AG10803 (cell line): ENCODE data around the gene RAI1.

Experiments used
- DNase-seq: peaks from one replicate; pipeline ENCODE4 v3.0.0; 2010; ENCODE audit warnings: low read depth
- H3K4me3 ChIP-seq: 2 replicates; pipeline ENCODE4 v1.5.1; 2011; ENCODE audit warnings: mild to moderate bottlenecking, low read length, control low read depth
- TF ChIP-seq, protein P1 (sequence below): conservative IDR thresholded peaks from 2 replicates; pipeline ENCODE4 v1.5.1; 2011; ENCODE audit warnings: mild to moderate bottlenecking, low read length, control low read depth, inconsistent platforms

The RAI1 gene

GRCh38 chr17:17844500-17844899 is 163.2 kb downstream of the RAI1 start:
- DNase-seq = no peak
- no peak overlapping the region for H3K4me3 ChIP-seq
- TF ChIP-seq, protein P1, sequence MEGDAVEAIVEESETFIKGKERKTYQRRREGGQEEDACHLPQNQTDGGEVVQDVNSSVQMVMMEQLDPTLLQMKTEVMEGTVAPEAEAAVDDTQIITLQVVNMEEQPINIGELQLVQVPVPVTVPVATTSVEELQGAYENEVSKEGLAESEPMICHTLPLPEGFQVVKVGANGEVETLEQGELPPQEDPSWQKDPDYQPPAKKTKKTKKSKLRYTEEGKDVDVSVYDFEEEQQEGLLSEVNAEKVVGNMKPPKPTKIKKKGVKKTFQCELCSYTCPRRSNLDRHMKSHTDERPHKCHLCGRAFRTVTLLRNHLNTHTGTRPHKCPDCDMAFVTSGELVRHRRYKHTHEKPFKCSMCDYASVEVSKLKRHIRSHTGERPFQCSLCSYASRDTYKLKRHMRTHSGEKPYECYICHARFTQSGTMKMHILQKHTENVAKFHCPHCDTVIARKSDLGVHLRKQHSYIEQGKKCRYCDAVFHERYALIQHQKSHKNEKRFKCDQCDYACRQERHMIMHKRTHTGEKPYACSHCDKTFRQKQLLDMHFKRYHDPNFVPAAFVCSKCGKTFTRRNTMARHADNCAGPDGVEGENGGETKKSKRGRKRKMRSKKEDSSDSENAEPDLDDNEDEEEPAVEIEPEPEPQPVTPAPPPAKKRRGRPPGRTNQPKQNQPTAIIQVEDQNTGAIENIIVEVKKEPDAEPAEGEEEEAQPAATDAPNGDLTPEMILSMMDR = no peak

GRCh38 chr17:17845046-17845775 is 164.0 kb downstream of the RAI1 start:
- DNase-seq = no peak
- TF ChIP-seq, protein P1 = no peak
- H3K4me3 ChIP-seq = no peak overlapping the region

- TF ChIP-seq, protein P1 = no peak
- no peak for DNase-seq
- H3K4me3 ChIP-seq = no peak overlapping the region
Measured at GRCh38 chr17:17846003-17846402, 164.7 kb downstream of the RAI1 start.

GRCh38 chr17:17846645-17847044 is 165.4 kb downstream of the RAI1 start:
- TF ChIP-seq, protein P1 = no peak
- DNase-seq = no peak
- no peak overlapping the region for H3K4me3 ChIP-seq

- TF ChIP-seq, protein P1 = no peak
- H3K4me3 ChIP-seq = no peak overlapping the region
- no peak for DNase-seq
Measured at GRCh38 chr17:17847118-17847689, 165.9 kb downstream of the RAI1 start.

DNA sequence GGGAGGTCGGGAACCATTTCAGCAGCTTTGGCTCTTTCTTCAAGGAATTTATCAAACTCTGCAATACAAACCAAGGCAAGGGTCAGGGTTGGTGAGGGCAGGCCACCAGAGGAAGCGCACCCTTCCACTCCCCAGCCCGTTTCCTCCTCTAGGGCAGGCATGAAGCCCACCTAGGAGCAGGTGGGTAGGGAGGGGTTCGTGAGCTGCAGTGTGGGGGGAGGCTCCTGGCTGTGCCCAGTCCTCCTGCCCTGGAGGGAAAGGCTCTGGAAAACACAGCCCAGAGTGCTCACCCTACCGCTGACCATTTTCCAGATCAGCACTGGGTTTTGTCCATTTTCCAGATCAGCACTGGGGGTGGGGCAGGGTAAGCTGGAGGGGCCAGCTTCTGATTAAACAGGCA is 166.5 kb downstream of the RAI1 start:
- TF ChIP-seq, protein P1 = no peak
- no peak overlapping the region for H3K4me3 ChIP-seq
- DNase-seq = no peak
